KG1 (cell line): ENCODE measurements around the gene SLC10A1.
"Not testable (repeated sequence)": the region's sequence is repeated elsewhere in the genome, so short reads cannot be mapped to it uniquely, and the experiment has no call there.

Experiments
- DNase-seq: peaks from one replicate; lab custom pipeline; 2025; lab: John Stamatoyannopoulos, UW

The SLC10A1 gene

GRCh38 chr14:69770559-69770958 lies 26.5 kb downstream of the SLC10A1 start:
- DNase-seq: no peak

- DNase-seq: no peak
These were observed 27.4 kb downstream of the SLC10A1 start for GRCh38 chr14:69769623-69770022.

- no peak for DNase-seq
These were observed 28.2 kb downstream of the SLC10A1 start for GRCh38 chr14:69768873-69769272.

DNA sequence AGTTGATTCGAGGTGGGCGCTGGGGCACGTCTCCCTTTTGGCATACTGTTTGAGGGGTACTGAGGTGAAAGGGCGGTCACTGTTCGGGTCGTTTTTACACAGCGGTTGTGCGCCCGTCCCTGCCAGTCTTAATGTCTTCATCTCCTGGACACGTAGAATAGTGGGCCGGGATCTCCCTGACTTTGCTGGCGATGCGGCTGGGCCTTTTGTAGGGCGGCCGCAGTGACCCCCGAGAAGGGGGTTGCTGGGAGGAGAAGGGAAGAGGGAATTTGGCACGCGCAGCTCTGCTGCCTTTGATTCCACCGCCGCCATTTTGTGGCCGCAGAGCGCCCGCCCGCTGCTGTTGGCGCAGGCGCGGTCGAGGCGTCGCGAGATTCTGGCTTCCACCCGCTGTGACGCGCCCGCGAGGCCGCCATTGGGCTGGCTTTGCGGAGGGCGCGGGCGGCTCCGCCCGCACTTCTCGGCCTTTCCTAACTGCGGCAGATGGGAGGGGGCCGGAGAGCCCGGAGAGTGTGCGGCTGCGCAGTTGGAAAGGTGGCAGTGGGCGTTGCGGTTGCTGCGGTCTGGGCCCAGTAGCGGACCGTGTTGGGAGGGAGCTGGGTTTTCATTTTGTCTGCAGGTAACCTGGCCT lies 29.6 kb downstream of the SLC10A1 start:
- peak; percentile 59 for DNase-seq

GRCh38 chr14:69766984-69767368 lies 30.1 kb downstream of the SLC10A1 start, which contains the start of gene SRSF5:
TSS of gene SRSF5 (plus strand) at chr14:69767142. CDS start at chr14:69768157, 1,015 bp downstream.
- DNase-seq: peak; percentile 82

- DNase-seq: peak; percentile 19
These were observed 33.1 kb downstream of the SLC10A1 start for GRCh38 chr14:69763761-69764510.

DNA sequence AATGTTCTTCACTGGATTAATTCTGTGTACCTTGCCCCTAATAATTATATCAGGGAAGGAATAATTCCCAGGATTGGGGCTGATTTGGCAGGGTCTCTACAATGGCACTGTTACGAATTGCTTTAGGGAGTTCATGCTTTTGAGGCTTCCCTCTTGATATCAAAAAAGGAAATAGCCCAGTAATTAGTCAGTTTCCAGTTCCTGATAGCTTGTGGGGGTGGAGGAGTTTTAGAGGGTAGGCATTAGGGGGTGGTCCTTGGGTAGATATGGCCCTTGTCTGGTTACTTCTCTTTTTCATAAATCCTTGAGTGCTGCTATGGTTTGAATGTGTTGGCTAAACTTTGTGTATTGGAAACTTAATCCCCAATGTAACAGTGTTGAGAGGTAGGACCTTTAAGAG lies 36.2 kb downstream of the SLC10A1 start:
- DNase-seq: no peak

- DNase-seq: no peak
These were observed 40.7 kb downstream of the SLC10A1 start for GRCh38 chr14:69756298-69756697.

DNA sequence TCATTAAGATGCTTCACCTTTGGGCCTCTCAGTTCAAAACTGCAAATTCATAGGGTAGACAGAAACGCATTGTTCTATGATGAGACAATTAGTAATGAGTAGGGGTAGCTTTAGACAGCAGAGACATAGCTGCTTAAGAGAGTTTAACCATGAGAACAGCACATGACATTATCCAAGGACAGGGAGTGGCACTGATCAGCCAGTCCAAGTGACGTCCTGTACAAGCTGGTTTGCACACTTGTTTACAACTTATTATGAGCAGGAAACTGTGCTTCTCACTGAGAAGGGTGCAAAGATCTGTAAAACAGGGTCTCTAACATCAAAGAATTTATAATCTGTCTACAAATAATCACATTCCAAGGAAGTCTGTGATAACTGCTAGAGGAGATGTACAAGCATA lies 41.3 kb downstream of the SLC10A1 start:
- DNase-seq: no peak

DNA sequence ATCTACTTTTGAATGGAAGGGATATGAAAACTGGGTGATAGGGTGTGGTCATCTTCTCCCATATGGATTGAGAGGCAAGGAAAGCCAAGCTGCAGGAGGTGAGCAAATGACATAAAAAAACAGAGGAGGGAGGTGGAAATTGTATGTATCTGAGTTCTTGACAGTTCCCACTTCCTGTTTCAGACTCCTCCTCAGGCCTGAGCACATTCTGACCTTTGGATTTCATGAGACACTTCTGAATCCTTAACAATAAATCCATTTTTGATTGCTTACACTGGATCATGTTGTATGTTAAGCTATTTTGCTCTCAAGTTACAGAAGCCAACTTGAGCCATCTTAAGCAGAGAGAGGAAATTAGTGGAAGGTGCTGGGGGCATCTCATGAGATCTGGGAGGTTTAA lies 41.7 kb downstream of the SLC10A1 start:
- DNase-seq: no peak

- no peak for DNase-seq
These were observed 42.6 kb downstream of the SLC10A1 start for GRCh38 chr14:69754487-69754886.

DNA sequence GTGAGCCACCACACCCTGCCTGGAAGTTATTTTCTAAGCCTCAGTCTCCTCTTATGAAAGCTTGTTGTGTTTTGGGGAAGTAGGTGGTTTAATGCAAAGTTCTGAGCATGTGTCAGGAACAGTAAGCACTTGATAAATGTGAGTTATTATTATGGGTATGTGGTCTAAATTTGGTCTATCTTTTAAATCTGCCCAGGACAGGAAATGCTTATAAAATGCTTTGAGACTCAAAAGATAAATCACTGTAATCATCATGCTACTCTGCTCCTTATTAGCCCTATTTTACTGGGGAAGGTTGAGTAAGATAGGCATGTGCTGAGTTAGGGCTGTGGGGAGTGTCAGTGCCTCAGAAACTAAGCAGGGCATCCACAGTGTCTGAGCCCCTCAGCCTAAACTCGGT lies 43.2 kb downstream of the SLC10A1 start:
- DNase-seq: no peak

DNA sequence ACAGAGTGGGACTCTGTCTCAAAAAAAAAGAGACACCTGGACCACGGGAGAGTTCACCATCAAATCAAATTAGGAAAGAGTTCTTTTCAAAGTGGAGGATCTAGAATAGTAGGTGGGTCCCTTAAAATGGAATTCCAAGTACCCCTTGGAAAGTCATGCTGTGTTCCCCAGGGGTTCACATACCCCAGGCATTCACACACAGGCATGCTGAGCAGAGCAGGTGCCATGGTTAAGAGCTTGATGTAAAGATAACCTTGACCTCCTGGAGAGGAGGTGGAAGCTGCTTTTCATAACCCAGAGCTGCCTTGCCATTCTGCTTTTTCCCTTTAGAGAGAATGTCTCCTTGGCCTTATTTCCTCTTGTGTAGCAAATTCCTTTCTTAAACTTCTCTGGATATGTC lies 44.3 kb downstream of the SLC10A1 start:
- DNase-seq: no peak

DNA sequence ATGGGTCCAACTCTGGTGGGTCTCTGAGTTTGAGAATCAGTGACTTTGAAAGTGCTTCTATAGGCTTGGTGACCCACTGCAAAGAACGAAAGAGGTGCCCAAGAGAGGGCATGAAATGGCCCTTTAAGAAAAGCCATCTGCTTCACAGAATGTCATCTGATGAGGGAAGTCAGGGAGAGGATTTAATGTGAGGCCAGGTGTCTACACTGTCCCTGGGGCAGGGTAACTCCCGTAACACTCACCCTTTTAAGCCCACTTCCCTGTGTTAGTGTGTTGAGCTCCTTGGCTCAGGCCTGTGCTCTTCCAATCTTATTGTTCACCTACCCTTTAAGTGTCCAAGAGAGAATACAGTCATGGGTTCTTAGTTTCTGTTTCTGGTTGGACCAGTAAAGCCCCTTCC lies 46.5 kb downstream of the SLC10A1 start:
- no peak for DNase-seq

DNA sequence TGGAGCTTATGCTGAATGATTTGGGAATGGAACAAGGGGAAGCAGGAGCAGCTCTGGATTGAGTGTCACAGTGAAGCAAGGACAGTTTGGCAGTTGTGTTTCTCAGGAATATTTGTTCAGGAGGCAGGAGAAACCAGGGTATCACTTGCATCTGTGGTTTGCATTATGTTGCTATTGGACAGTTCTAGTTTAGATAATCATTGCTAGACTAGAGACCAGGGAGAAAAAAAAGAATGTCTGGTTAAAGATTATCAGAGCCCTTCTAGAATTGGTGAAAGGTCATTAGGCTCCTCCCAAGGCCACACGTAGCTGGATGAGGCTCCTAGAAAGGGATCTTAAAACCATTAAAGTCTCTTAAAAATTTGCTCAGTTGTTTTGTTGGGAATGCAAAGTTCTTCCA lies 47.1 kb downstream of the SLC10A1 start:
- DNase-seq: no peak

DNA sequence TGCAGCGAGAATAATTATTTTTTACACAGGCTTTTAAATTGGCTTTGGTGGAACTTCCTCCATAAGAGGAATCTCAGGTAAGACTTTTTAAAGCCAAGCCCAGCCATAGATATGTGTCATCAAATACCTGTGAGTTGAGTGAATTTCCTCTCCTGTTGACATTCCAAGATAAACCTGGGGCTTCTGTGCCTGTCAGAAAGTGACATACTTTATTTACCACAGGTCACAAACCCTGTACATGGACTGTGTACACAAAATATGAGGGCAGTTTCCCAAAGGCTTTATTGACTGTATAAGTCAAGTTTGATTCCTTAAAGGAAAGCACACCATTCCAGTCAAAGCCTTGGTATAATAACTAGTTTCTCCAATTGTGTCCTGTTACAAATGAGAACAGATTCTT lies 56.0 kb downstream of the SLC10A1 start:
- DNase-seq: no peak

DNA sequence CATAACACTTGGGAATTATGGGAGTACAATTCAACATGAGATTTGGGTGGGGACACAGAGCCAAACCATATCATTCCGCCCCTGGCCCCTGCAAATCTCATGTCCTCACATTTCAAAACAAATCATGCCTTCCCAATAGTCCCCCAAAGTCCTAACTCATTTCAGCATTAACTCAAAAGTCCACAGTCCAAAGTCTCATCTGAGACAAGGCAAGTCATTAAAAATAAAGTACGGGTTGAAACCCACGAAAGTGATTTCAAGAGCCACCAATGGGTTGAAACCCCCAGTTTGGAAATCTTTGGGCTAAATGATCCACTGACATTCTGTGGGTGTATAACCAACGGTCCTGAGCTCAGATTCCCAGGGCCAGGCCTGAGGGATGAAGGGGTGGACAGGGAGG lies 60.6 kb downstream of the SLC10A1 start:
- DNase-seq: not testable (repeated sequence)

- not testable (repeated sequence) for DNase-seq
These were observed 65.0 kb downstream of the SLC10A1 start for GRCh38 chr14:69731919-69732598.

DNA sequence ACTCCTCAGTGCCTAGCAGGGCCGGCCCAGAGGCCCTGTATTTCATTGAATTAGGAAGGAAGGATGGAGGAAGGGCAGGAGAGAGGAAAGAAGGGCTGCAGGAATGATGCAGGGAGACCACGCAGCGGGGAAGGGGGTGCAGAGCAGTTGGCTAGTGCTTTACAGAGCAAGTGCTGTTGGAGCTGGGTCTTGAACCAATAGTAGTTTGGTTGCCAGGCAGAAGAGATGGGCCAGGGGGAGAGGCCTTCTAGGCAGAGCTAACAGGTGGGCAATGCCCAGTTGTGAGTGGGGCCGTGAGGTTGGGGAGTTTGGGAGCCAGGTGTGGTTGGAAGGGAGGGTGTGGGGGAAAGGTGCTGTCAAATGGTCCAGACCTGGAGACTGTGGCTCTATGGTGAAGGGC lies 69.2 kb downstream of the SLC10A1 start:
- DNase-seq: no peak

- peak; percentile 71 for DNase-seq
These were observed 70.1 kb downstream of the SLC10A1 start for GRCh38 chr14:69726761-69727511.
